Gastrocnemius medialis (tissue), 4 donors: Measurements from ENCODE around the gene PRRX1.

Source experiments
- CTCF ChIP-seq, 5 experiments: fragments of 450-650 bp in 3 of 5; fragments of 200-600 bp in 2 of 5; sonication (generic) in 2 of 5; IDR thresholded peaks in 4 of 5; conservative IDR thresholded peaks in 1 of 5; 1 replicate in 4 of 5; 2 replicates in 1 of 5; pipeline ENCODE4 v1.5.1; 2016 to 2019; ENCODE audit warnings: antibody characterized with exemption in 5 of 5, mild to moderate bottlenecking in 3 of 5, moderate library complexity in 3 of 5
- POLR2A ChIP-seq, 2 donors: fragments of 450-650 bp; IDR thresholded peaks; one replicate each; pipeline ENCODE4 v1.6.1; 2017; ENCODE audit warnings: antibody characterized with exemption in 2 of 2, mild to moderate bottlenecking in 2 of 2, moderate library complexity in 2 of 2

GRCh38 chr1:170669586-170670530, 5.9 kb downstream of the PRRX1 start:
- TF ChIP-seq CTCF (IDR thresholded peaks at IDR 0.05 in 4 of 5, conservative IDR thresholded peaks at IDR 0.05 in 1 of 5) (no peak), POLR2A (IDR thresholded peaks at IDR 0.05) (no peak)
